Measurements from ENCODE around the gene NGEF.

DNA sequence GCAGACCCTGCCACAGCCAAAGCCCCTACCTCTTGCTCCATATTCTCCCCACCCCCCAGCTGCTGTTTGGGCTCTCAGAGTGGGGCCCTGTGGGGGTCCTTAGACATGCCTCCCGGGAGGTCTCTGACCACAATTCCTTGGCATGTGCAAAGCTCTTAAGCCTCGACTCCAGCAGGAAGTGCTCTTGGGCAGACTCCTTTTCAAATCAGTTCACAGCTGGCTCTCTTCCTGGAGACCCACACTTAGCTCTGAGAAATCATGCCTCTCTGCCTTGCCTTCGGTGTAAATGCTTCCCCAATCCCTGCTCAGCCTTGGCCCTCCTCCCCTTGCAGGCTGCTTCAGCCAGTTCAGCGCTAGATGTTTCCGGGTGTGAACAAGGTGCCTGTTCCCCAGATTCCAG, 46.9 kb downstream of the NGEF start:
- TF ChIP-seq FOXA3 (CRISPR knock-in tag; conservative IDR thresholded peaks at IDR 0.05 in 1 of 2, IDR thresholded peaks at IDR 0.05 in 1 of 2), result no peak
- TF ChIP-seq GTF2E2 (tag; IDR thresholded peaks at IDR 0.05), result no peak
- TF ChIP-seq, protein P1, sequence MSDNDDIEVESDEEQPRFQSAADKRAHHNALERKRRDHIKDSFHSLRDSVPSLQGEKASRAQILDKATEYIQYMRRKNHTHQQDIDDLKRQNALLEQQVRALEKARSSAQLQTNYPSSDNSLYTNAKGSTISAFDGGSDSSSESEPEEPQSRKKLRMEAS (CRISPR knock-in tag; IDR thresholded peaks at IDR 0.05), result no peak
- TF ChIP-seq, protein P2, sequence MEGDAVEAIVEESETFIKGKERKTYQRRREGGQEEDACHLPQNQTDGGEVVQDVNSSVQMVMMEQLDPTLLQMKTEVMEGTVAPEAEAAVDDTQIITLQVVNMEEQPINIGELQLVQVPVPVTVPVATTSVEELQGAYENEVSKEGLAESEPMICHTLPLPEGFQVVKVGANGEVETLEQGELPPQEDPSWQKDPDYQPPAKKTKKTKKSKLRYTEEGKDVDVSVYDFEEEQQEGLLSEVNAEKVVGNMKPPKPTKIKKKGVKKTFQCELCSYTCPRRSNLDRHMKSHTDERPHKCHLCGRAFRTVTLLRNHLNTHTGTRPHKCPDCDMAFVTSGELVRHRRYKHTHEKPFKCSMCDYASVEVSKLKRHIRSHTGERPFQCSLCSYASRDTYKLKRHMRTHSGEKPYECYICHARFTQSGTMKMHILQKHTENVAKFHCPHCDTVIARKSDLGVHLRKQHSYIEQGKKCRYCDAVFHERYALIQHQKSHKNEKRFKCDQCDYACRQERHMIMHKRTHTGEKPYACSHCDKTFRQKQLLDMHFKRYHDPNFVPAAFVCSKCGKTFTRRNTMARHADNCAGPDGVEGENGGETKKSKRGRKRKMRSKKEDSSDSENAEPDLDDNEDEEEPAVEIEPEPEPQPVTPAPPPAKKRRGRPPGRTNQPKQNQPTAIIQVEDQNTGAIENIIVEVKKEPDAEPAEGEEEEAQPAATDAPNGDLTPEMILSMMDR (IDR thresholded peaks at IDR 0.05 in 2 of 3, conservative IDR thresholded peaks at IDR 0.05 in 1 of 3; ENCODE audit: insufficient read depth in 2 of 3, low read depth in 1 of 3, low read length in 3 of 3), result no peak
- TF ChIP-seq, protein P3, sequence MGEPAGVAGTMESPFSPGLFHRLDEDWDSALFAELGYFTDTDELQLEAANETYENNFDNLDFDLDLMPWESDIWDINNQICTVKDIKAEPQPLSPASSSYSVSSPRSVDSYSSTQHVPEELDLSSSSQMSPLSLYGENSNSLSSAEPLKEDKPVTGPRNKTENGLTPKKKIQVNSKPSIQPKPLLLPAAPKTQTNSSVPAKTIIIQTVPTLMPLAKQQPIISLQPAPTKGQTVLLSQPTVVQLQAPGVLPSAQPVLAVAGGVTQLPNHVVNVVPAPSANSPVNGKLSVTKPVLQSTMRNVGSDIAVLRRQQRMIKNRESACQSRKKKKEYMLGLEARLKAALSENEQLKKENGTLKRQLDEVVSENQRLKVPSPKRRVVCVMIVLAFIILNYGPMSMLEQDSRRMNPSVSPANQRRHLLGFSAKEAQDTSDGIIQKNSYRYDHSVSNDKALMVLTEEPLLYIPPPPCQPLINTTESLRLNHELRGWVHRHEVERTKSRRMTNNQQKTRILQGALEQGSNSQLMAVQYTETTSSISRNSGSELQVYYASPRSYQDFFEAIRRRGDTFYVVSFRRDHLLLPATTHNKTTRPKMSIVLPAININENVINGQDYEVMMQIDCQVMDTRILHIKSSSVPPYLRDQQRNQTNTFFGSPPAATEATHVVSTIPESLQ (CRISPR knock-in tag; IDR thresholded peaks at IDR 0.05), result no peak
- no peak for TF ChIP-seq POU5F1 (IDR thresholded peaks at IDR 0.05; ENCODE audit: borderline replicate concordance, low read depth, low read length, partially characterized antibody)
- TF ChIP-seq, protein P4, sequence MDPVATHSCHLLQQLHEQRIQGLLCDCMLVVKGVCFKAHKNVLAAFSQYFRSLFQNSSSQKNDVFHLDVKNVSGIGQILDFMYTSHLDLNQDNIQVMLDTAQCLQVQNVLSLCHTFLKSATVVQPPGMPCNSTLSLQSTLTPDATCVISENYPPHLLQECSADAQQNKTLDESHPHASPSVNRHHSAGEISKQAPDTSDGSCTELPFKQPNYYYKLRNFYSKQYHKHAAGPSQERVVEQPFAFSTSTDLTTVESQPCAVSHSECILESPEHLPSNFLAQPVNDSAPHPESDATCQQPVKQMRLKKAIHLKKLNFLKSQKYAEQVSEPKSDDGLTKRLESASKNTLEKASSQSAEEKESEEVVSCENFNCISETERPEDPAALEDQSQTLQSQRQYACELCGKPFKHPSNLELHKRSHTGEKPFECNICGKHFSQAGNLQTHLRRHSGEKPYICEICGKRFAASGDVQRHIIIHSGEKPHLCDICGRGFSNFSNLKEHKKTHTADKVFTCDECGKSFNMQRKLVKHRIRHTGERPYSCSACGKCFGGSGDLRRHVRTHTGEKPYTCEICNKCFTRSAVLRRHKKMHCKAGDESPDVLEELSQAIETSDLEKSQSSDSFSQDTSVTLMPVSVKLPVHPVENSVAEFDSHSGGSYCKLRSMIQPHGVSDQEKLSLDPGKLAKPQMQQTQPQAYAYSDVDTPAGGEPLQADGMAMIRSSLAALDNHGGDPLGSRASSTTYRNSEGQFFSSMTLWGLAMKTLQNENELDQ (CRISPR knock-in tag; IDR thresholded peaks at IDR 0.05; ENCODE audit: borderline replicate concordance), result no peak
- TF ChIP-seq, protein P5, sequence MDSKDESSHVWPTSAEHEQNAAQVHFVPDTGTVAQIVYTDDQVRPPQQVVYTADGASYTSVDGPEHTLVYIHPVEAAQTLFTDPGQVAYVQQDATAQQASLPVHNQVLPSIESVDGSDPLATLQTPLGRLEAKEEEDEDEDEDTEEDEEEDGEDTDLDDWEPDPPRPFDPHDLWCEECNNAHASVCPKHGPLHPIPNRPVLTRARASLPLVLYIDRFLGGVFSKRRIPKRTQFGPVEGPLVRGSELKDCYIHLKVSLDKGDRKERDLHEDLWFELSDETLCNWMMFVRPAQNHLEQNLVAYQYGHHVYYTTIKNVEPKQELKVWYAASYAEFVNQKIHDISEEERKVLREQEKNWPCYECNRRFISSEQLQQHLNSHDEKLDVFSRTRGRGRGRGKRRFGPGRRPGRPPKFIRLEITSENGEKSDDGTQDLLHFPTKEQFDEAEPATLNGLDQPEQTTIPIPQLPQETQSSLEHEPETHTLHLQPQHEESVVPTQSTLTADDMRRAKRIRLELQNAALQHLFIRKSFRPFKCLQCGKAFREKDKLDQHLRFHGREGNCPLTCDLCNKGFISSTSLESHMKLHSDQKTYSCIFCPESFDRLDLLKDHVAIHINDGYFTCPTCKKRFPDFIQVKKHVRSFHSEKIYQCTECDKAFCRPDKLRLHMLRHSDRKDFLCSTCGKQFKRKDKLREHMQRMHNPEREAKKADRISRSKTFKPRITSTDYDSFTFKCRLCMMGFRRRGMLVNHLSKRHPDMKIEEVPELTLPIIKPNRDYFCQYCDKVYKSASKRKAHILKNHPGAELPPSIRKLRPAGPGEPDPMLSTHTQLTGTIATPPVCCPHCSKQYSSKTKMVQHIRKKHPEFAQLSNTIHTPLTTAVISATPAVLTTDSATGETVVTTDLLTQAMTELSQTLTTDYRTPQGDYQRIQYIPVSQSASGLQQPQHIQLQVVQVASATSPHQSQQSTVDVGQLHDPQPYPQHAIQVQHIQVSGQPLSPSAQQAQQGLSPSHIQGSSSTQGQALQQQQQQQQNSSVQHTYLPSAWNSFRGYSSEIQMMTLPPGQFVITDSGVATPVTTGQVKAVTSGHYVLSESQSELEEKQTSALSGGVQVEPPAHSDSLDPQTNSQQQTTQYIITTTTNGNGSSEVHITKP (IDR thresholded peaks at IDR 0.05; ENCODE audit: partially characterized antibody), result no peak
- no peak for TF ChIP-seq BACH1 (tag; IDR thresholded peaks at IDR 0.05)
- no peak for TF ChIP-seq MYC (IDR thresholded peaks at IDR 0.05; ENCODE audit: low read depth, low read length)
- TF ChIP-seq MYC (CRISPR knock-in tag; IDR thresholded peaks at IDR 0.05; ENCODE audit: borderline replicate concordance, low read depth), result no peak
- no peak for TF ChIP-seq EZH2 (IDR thresholded peaks at IDR 0.05; ENCODE audit: borderline replicate concordance, low read depth, low read length)
- no peak for TF ChIP-seq SMC3 (conservative IDR thresholded peaks at IDR 0.05; ENCODE audit: insufficient read depth, low read depth, low read length)
- no peak for TF ChIP-seq DPF2 (IDR thresholded peaks at IDR 0.05)
- no peak for TF ChIP-seq IFI16 (CRISPR knock-in tag; IDR thresholded peaks at IDR 0.05)

Data from K562 (cell line).